Spinal cord (tissue), 10 donors: ENCODE data around the gene KCNQ1. TPM values are rescaled to one million over a fixed set of nuclear protein-coding genes. Genes with fewer than 3 reads are reported as not detected.

ENCODE experiments used
- DNase-seq, 6 donors: peaks; one replicate each; pipeline versions ENCODE4 v3.0.0 to v3.0.0-alpha.2; 2013 to 2015; ENCODE audit warnings: low spot score in 6 of 6, low read depth in 4 of 6
- H3K27ac ChIP-seq: one replicate; pipeline ENCODE4 v1.5.1; 2013; ENCODE audit warnings: low read depth, low read length, control low read depth
- H3K27me3 ChIP-seq: one replicate; pipeline ENCODE4 v1.6.1; 2013; ENCODE audit warnings: low read length; ENCODE audit not compliant: control insufficient read depth, insufficient read depth
- H3K36me3 ChIP-seq: one replicate; pipeline ENCODE4 v1.6.1; 2013; ENCODE audit warnings: low read length; ENCODE audit not compliant: control insufficient read depth, insufficient read depth
- H3K4me1 ChIP-seq: one replicate; pipeline ENCODE4 v1.6.1; 2013; ENCODE audit warnings: low read length; ENCODE audit not compliant: control insufficient read depth, insufficient read depth
- H3K4me3 ChIP-seq: one replicate; pipeline ENCODE4 v1.5.1; 2013; ENCODE audit warnings: low read depth, low read length, control low read depth
- H3K9me3 ChIP-seq: one replicate; pipeline ENCODE4 v1.6.1; 2013; ENCODE audit warnings: low read length; ENCODE audit not compliant: control insufficient read depth, insufficient read depth
- WGBS: methylation state at CpG from one replicate; pipeline ENCODE4 v1.1.5; 2013; ENCODE audit warnings: missing lambda C conversion rate; ENCODE audit not compliant: insufficient coverage; 5-methylcytosine and 5-hydroxymethylcytosine counted together
- polyA plus RNA-seq, 2 donors: library from polyadenylated mRNA; unstranded; fragments of 120-200 nt; gene quantifications; one replicate each; pipeline ENCODE4 v1.2.1, GENCODE V29; 2013; ENCODE audit not compliant: insufficient read length in 2 of 2
- total RNA-seq, 2 donors: library from RNA; depleted of rRNA in 1 of 2; stranded (reverse); fragments of 120-200 nt in 1 of 2; fragments of >200 nt in 1 of 2; gene quantifications; one replicate each; pipeline versions ENCODE4 v1.2.3 to v1.2.4, GENCODE V29; 2013 to 2014
- donor health status: healthy.

The KCNQ1 gene
- total and polyA plus RNA-seq, 4 donors: 0.83 to 3.1 (median 2.1) TPM

GRCh38 chr11:2665526-2666400 is 221.0 kb downstream of the KCNQ1 start:
- 95% methylated on average over 11 of the region's 11 CpGs for WGBS
- H3K27ac ChIP-seq: no peak overlapping the region
- DNase-seq: no peak

DNA sequence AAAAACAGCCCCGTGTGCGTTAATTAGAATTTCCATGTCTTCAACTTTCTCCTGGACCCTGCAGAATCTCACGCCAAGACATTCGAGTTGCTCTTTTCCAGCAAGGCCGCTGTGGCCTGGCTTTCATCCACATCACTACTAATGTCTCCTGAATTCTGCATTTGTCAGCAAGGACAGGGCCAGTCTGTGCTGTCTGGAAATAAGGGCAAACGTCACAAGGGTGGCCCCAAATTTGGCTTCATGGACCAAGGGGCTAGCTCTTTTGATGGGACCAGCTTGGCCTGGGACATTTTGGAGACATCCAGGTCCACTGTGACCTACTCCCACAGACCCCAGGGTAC is 221.6 kb downstream of the KCNQ1 start:
- Histone ChIP-seq H3K27ac (no peak overlapping the region), H3K27me3 (no peaks in the 10 kb centered on the region), H3K4me3 (no peak overlapping the region), H3K4me1 (peaks cover 8% of the 10 kb centered on the region), H3K9me3 (peaks cover 2% of the 10 kb centered on the region), H3K36me3 (peaks cover 14% of the 10 kb centered on the region)
- DNase-seq: no peak
- 78% methylated on average over 6 of the region's 6 CpGs for WGBS

More at GRCh38 chr11:2665526-2666400, 221.0 kb downstream of the KCNQ1 start:
- H3K27me3 ChIP-seq: no peaks in the 10 kb centered on the region
- no peak overlapping the region for H3K4me3 ChIP-seq
- H3K4me1 ChIP-seq: peaks cover 8% of the 10 kb centered on the region
- H3K9me3 ChIP-seq: peaks cover 3% of the 10 kb centered on the region
- peaks cover 14% of the 10 kb centered on the region for H3K36me3 ChIP-seq

DNA sequence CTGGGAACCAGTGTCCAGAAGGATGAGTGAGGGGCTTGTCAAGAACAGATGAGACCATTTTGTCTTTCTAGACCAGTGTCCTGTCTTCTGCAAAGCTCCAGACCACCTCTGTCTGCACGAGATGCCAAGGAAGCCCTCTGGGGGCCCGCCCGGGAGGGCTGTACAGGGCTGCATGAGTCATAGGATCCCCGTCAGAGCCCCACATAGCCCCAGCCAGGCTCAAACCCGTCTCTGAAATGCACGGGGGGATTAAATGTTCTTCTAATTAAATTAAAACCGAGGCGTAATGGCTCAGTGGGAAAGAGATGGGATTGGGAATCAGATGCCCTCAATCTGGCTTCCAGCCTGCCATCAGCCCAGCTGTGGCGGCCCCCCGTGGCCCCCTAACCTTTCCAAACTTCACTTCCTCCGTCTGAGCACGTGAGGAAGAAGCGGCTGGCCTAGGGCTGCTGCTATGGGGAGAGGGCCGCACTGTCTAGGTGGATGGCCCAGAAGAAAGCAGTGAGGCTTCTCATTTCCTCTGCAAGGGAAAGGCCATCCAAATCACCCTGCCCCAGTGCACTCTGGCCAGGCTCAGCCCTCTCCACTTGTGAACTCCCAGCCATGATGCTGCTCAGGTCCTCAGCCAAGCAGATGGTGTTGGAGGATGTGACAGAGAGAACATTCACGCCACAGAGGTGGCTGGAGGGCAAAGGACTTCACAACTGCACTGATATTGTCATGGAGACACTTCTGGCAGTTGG is 222.2 kb downstream of the KCNQ1 start:
- Histone ChIP-seq H3K4me3 (no peak overlapping the region), H3K4me1 (peaks cover 8% of the 10 kb centered on the region), H3K27me3 (no peaks in the 10 kb centered on the region), H3K27ac (no peak overlapping the region), H3K9me3 (peaks cover 2% of the 10 kb centered on the region), H3K36me3 (peaks cover 14% of the 10 kb centered on the region)
- 79% methylated on average over 12 of the region's 15 CpGs for WGBS
- DNase-seq: no peak

DNA sequence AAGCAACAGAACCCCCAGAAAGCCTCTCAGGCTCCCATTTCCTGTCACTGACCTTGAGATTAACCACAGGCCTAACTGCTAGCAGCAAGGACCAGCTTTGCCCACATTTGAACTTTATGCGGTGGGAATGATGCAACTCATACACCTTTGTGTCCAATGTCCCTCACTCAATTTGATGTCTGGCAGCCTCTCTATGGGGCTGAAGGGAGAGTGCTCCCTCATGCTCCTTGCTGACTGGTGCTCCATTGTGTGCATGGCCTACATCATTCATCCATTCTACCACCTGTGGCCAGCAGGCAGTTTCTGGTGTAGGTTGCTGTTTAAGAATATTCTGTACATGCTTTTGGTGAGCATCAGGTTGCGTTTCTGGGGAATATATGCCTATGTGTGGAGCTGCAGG is 223.1 kb downstream of the KCNQ1 start:
- DNase-seq: no peak
- WGBS: 60% methylated on average over 1 of the region's 2 CpGs
- no peak overlapping the region for H3K27ac ChIP-seq
- peaks cover 12% of the 10 kb centered on the region for H3K36me3 ChIP-seq
- peaks cover 12% of the 10 kb centered on the region for H3K4me1 ChIP-seq
- H3K4me3 ChIP-seq: no peak overlapping the region
- H3K9me3 ChIP-seq: no peaks in the 10 kb centered on the region
- no peaks in the 10 kb centered on the region for H3K27me3 ChIP-seq

DNA sequence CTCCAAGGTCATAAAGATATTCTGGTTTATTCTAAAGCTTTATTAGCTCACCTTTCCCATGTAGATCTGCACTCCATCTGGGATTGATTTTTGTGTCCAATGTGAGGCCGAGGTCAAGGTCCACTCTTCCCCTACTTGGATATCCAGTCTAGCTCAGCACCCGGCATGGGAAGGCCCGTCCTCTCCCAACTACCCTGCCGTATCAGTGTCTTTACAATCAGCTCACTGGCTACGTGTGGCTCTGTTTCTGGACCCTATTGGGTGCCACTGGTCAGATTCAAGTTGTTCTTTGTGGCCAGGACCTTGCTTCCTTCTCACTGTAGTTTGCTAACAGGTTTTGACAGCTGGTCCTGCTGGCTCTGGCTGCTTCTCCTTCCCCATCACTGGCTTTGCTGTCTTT is 224.1 kb downstream of the KCNQ1 start:
- Histone ChIP-seq H3K4me3 (no peak overlapping the region), H3K36me3 (peaks cover 14% of the 10 kb centered on the region), H3K9me3 (no peaks in the 10 kb centered on the region), H3K27ac (no peak overlapping the region), H3K27me3 (no peaks in the 10 kb centered on the region), H3K4me1 (peaks cover 21% of the 10 kb centered on the region)
- DNase-seq: no peak
- 98% methylated on average over 5 of the region's 5 CpGs for WGBS

GRCh38 chr11:2669634-2670469 is 225.0 kb downstream of the KCNQ1 start:
- Histone ChIP-seq H3K36me3 (peaks cover 10% of the 10 kb centered on the region), H3K4me1 (peaks cover 31% of the 10 kb centered on the region), H3K4me3 (no peak overlapping the region), H3K9me3 (no peaks in the 10 kb centered on the region), H3K27me3 (no peaks in the 10 kb centered on the region), H3K27ac (no peak overlapping the region)
- DNase-seq: no peak
- WGBS: 93% methylated on average over 6 of the region's 8 CpGs

- Histone ChIP-seq H3K27me3 (no peaks in the 10 kb centered on the region), H3K4me3 (no peak overlapping the region), H3K27ac (no peak overlapping the region), H3K36me3 (peaks cover 10% of the 10 kb centered on the region), H3K9me3 (no peaks in the 10 kb centered on the region), H3K4me1 (peaks cover 30% of the 10 kb centered on the region)
- no peak for DNase-seq
- 0% methylated on average over 1 of the region's 1 CpG for WGBS
Observed at GRCh38 chr11:2670541-2671100, 225.8 kb downstream of the KCNQ1 start.

GRCh38 chr11:2671748-2672147 is 226.9 kb downstream of the KCNQ1 start:
- Histone ChIP-seq H3K4me1 (peaks cover 30% of the 10 kb centered on the region), H3K27me3 (no peaks in the 10 kb centered on the region), H3K36me3 (peaks cover 10% of the 10 kb centered on the region), H3K27ac (no peak overlapping the region), H3K9me3 (no peaks in the 10 kb centered on the region), H3K4me3 (no peak overlapping the region)
- DNase-seq: no peak
- WGBS: 100% methylated on average over 3 of the region's 3 CpGs

- 95% methylated on average over 4 of the region's 4 CpGs for WGBS
- Histone ChIP-seq H3K9me3 (no peaks in the 10 kb centered on the region), H3K27me3 (no peaks in the 10 kb centered on the region), H3K4me1 (peaks cover 30% of the 10 kb centered on the region), H3K27ac (no peak overlapping the region), H3K4me3 (no peak overlapping the region), H3K36me3 (peaks cover 7% of the 10 kb centered on the region)
- no peak for DNase-seq
Observed at GRCh38 chr11:2672553-2673249, 227.9 kb downstream of the KCNQ1 start.
